HCT116 (cell line): ENCODE results near the gene MTG1.

Experiments used
- CEBPB ChIP-seq: IDR thresholded peaks from 2 replicates; pipeline ENCODE4 v1.6.1; 2012; ENCODE audit warnings: low read depth
- EZH2 ChIP-seq: fragments of 200-600 bp; sonication (generic); IDR thresholded peaks from 2 replicates; pipeline ENCODE4 v1.6.1; 2017; ENCODE audit warnings: antibody characterized with exemption, mixed run types
- JUND ChIP-seq: IDR thresholded peaks from 2 replicates; pipeline ENCODE4 v1.6.1; 2012
- POLR2A ChIP-seq: IDR thresholded peaks from 2 replicates; pipeline ENCODE4 v1.7.0; 2011; ENCODE audit warnings: borderline replicate concordance; ENCODE audit not compliant: insufficient read depth, insufficient read length; ENCODE audit errors: extremely low read depth
- POLR2AphosphoS5 ChIP-seq: IDR thresholded peaks from 2 replicates; pipeline ENCODE4 v1.6.1; 2011; ENCODE audit warnings: mild to moderate bottlenecking, low read depth, low read length, moderate library complexity
- RAD21 ChIP-seq: IDR thresholded peaks from 2 replicates; pipeline ENCODE4 v1.6.1; 2012; ENCODE audit warnings: low read depth, mild to moderate bottlenecking
- SP1 ChIP-seq: IDR thresholded peaks from 2 replicates; pipeline ENCODE4 v1.6.1; 2012; ENCODE audit warnings: low read depth
- SRF ChIP-seq: IDR thresholded peaks from 2 replicates; pipeline ENCODE4 v1.6.1; 2012; ENCODE audit warnings: low read depth
- TCF7L2 ChIP-seq: IDR thresholded peaks from 2 replicates; pipeline ENCODE4 v1.7.0; 2011; ENCODE audit warnings: borderline replicate concordance, inconsistent platforms; ENCODE audit not compliant: insufficient read depth, insufficient read length; ENCODE audit errors: extremely low read depth
- ZFX ChIP-seq: fragments of 450-650 bp; IDR thresholded peaks from 2 replicates; pipeline ENCODE4 v1.6.1; 2017
- TF ChIP-seq, protein P1 (sequence below), 3 experiments: fragments of 200-600 bp in 1 of 3; sonication (generic) in 1 of 3; IDR thresholded peaks in 2 of 3; conservative IDR thresholded peaks in 1 of 3; 2 replicates each; pipeline ENCODE4 v1.5.1; 2012 to 2017; ENCODE audit warnings: low read depth in 2 of 3, low read length in 2 of 3, antibody characterized with exemption in 1 of 3, borderline replicate concordance in 1 of 3, control low read depth in 1 of 3, mild to moderate bottlenecking in 1 of 3, mixed read lengths in 1 of 3, mixed run types in 1 of 3, moderate library complexity in 1 of 3; ENCODE audit not compliant: insufficient read depth in 1 of 3
- TF ChIP-seq, protein P2 (sequence below): IDR thresholded peaks from 2 replicates; pipeline ENCODE4 v1.6.1; 2011; ENCODE audit warnings: mild to moderate bottlenecking, low read length, moderate library complexity; ENCODE audit not compliant: insufficient replicate concordance; ENCODE audit errors: extremely low read depth
- TF ChIP-seq, protein P3 (sequence below): IDR thresholded peaks from 2 replicates; pipeline ENCODE4 v1.6.1; 2012; ENCODE audit warnings: low read depth

DNA sequence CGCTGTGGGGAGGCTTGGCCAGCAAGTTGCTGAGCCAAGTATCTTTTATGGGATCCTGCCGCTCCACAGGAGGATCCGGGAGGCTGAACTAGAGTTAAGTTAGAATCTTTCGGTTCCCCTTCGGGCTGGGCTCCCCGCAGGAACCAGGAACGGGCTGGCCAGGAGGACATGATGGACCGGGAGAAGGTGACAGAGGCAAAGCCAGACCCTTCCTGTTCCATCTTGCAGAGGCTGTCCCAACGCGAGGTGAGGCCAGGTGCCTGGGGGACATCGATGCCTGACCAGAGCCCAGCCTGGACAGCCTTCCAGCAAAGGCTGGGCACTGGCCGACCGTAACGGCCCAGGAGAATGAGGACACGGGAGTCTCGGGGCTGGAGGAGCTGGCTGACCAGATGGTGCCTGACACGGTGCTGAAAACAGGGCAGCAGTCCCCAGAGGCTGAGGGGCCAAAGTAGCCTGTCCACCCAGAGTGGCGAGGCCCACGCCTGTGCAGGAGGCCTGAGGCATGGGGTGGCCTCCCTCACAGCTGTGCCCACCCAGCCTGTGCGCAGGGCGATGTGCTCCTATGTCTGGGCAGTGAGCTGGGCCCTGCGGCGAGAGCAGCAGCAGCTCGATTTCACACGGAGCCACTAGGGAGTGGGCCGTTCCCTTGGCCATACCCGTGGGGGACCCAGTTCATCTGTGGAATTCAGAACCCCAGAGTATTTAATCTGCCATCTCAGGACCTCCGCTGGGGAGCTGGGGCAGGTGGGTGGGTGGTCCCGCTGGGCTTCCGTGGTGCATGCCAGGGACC, 16.7 kb upstream of the MTG1 start:
- TF ChIP-seq, protein P1, sequence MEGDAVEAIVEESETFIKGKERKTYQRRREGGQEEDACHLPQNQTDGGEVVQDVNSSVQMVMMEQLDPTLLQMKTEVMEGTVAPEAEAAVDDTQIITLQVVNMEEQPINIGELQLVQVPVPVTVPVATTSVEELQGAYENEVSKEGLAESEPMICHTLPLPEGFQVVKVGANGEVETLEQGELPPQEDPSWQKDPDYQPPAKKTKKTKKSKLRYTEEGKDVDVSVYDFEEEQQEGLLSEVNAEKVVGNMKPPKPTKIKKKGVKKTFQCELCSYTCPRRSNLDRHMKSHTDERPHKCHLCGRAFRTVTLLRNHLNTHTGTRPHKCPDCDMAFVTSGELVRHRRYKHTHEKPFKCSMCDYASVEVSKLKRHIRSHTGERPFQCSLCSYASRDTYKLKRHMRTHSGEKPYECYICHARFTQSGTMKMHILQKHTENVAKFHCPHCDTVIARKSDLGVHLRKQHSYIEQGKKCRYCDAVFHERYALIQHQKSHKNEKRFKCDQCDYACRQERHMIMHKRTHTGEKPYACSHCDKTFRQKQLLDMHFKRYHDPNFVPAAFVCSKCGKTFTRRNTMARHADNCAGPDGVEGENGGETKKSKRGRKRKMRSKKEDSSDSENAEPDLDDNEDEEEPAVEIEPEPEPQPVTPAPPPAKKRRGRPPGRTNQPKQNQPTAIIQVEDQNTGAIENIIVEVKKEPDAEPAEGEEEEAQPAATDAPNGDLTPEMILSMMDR (IDR thresholded peaks at IDR 0.05 in 2 of 3, conservative IDR thresholded peaks at IDR 0.05 in 1 of 3; ENCODE audit: borderline replicate concordance in 1 of 3, insufficient read depth in 1 of 3, low read depth in 2 of 3, low read length in 2 of 3): no peak
- TF ChIP-seq CEBPB (no peak), POLR2AphosphoS5 (no peak), POLR2A (no peak), SRF (no peak), RAD21 (no peak), EZH2 (no peak), TCF7L2 (no peak), SP1 (no peak), ZFX (no peak), JUND (no peak)
- TF ChIP-seq, protein P2, sequence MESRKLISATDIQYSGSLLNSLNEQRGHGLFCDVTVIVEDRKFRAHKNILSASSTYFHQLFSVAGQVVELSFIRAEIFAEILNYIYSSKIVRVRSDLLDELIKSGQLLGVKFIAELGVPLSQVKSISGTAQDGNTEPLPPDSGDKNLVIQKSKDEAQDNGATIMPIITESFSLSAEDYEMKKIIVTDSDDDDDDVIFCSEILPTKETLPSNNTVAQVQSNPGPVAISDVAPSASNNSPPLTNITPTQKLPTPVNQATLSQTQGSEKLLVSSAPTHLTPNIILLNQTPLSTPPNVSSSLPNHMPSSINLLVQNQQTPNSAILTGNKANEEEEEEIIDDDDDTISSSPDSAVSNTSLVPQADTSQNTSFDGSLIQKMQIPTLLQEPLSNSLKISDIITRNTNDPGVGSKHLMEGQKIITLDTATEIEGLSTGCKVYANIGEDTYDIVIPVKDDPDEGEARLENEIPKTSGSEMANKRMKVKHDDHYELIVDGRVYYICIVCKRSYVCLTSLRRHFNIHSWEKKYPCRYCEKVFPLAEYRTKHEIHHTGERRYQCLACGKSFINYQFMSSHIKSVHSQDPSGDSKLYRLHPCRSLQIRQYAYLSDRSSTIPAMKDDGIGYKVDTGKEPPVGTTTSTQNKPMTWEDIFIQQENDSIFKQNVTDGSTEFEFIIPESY: no peak
- TF ChIP-seq, protein P3, sequence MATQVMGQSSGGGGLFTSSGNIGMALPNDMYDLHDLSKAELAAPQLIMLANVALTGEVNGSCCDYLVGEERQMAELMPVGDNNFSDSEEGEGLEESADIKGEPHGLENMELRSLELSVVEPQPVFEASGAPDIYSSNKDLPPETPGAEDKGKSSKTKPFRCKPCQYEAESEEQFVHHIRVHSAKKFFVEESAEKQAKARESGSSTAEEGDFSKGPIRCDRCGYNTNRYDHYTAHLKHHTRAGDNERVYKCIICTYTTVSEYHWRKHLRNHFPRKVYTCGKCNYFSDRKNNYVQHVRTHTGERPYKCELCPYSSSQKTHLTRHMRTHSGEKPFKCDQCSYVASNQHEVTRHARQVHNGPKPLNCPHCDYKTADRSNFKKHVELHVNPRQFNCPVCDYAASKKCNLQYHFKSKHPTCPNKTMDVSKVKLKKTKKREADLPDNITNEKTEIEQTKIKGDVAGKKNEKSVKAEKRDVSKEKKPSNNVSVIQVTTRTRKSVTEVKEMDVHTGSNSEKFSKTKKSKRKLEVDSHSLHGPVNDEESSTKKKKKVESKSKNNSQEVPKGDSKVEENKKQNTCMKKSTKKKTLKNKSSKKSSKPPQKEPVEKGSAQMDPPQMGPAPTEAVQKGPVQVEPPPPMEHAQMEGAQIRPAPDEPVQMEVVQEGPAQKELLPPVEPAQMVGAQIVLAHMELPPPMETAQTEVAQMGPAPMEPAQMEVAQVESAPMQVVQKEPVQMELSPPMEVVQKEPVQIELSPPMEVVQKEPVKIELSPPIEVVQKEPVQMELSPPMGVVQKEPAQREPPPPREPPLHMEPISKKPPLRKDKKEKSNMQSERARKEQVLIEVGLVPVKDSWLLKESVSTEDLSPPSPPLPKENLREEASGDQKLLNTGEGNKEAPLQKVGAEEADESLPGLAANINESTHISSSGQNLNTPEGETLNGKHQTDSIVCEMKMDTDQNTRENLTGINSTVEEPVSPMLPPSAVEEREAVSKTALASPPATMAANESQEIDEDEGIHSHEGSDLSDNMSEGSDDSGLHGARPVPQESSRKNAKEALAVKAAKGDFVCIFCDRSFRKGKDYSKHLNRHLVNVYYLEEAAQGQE: no peak
